ENCODE measurements around the gene GPC6. TPM values are rescaled to one million over a fixed set of nuclear protein-coding genes. Genes with fewer than 3 reads are reported as not detected.

Gene GPC6
- total and polyA plus RNA-seq, 9 of the 15 experiments (the other 6 are each of a cell fraction or from before 2014, with no cell fraction given), result under 0.01 to 0.20 (median 0.01) TPM; not detected in 4

DNA sequence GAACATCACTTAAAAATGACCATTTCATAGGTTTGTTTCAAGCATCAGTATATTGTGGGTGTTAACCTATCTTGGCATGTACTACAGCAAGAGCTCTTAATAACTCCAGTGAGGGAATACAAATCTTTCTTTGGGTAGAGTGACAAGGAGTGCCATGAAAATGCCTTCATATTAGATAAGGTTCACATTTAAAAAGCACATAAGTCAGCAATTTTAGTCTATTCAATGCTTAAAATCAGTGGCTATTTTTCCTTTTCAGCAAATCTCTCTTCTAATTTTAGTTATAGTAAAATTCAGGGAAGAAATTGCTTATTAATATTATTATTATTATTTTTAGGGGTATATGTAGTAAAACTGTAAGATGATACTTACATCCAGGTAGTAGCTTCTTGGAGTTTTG, 291.1 kb downstream of the GPC6 start (continued):
- TF ChIP-seq ZBTB40 (IDR thresholded peaks at IDR 0.05), result no peak
- no peak for TF ChIP-seq ZBTB40 (CRISPR knock-in tag; IDR thresholded peaks at IDR 0.05)
- TF ChIP-seq ZNF445 (CRISPR knock-in tag; IDR thresholded peaks at IDR 0.05; ENCODE audit: low read depth), result no peak
- TF ChIP-seq ZNF174 (CRISPR knock-in tag; IDR thresholded peaks at IDR 0.05), result no peak
- TF ChIP-seq ZNF146 (CRISPR knock-in tag; IDR thresholded peaks at IDR 0.05; ENCODE audit: unreplicated experiment), result no peak
- no peak for TF ChIP-seq RBM22 (IDR thresholded peaks at IDR 0.05; ENCODE audit: low read depth, low read length, poor library complexity, severe bottlenecking)
- no peak for TF ChIP-seq HNRNPK (IDR thresholded peaks at IDR 0.05; ENCODE audit: low read depth, low read length, poor library complexity, severe bottlenecking)
- TF ChIP-seq ETV5 (CRISPR knock-in tag; IDR thresholded peaks at IDR 0.05; ENCODE audit: low read depth), result no peak
- TF ChIP-seq FIP1L1 (IDR thresholded peaks at IDR 0.05; ENCODE audit: low read depth, low read length, poor library complexity, severe bottlenecking), result no peak
- TF ChIP-seq, protein P1, sequence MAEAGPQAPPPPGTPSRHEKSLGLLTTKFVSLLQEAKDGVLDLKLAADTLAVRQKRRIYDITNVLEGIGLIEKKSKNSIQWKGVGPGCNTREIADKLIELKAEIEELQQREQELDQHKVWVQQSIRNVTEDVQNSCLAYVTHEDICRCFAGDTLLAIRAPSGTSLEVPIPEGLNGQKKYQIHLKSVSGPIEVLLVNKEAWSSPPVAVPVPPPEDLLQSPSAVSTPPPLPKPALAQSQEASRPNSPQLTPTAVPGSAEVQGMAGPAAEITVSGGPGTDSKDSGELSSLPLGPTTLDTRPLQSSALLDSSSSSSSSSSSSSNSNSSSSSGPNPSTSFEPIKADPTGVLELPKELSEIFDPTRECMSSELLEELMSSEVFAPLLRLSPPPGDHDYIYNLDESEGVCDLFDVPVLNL (CRISPR knock-in tag; IDR thresholded peaks at IDR 0.05; ENCODE audit: low read depth), result no peak
- no peak for TF ChIP-seq CREBBP (IDR thresholded peaks at IDR 0.05; ENCODE audit: low read depth, low read length)
